Muscle layer of duodenum (tissue), 2 donors: ENCODE results near the gene PDS5B.
"Not testable (repeated sequence)": the region's sequence is repeated elsewhere in the genome, so short reads cannot be mapped to it uniquely, and the experiment has no call there.

ENCODE experiments used
- H3K27ac ChIP-seq: one replicate; pipeline ENCODE4 v1.7.0; 2013; ENCODE audit warnings: mild to moderate bottlenecking, low read length
- H3K27me3 ChIP-seq: one replicate; pipeline ENCODE4 v1.7.0; 2013; ENCODE audit warnings: low read depth, mild to moderate bottlenecking, control low read depth, low read length
- H3K36me3 ChIP-seq, 2 donors: one replicate each; pipeline ENCODE4 v1.7.0; 2013; ENCODE audit warnings: low read length in 2 of 2, control low read depth in 1 of 2, mild to moderate bottlenecking in 1 of 2; ENCODE audit not compliant: insufficient read depth in 2 of 2, control insufficient read depth in 1 of 2
- H3K4me1 ChIP-seq, 2 donors: one replicate each; pipeline ENCODE4 v1.7.0; 2013; ENCODE audit warnings: low read length in 2 of 2, mild to moderate bottlenecking in 2 of 2, control low read depth in 1 of 2, moderate library complexity in 1 of 2; ENCODE audit not compliant: insufficient read depth in 2 of 2, control insufficient read depth in 1 of 2
- H3K4me3 ChIP-seq, 2 donors: one replicate each; pipeline ENCODE4 v1.7.0; 2013; ENCODE audit warnings: low read length in 2 of 2, low read depth in 1 of 2, mild to moderate bottlenecking in 1 of 2
- H3K9me3 ChIP-seq, 2 donors: one replicate each; pipeline ENCODE4 v1.7.0; 2013; ENCODE audit warnings: low read length in 2 of 2, control low read depth in 1 of 2, mild to moderate bottlenecking in 1 of 2; ENCODE audit not compliant: control insufficient read depth in 1 of 2
- donor health status: healthy.

The PDS5B gene

DNA sequence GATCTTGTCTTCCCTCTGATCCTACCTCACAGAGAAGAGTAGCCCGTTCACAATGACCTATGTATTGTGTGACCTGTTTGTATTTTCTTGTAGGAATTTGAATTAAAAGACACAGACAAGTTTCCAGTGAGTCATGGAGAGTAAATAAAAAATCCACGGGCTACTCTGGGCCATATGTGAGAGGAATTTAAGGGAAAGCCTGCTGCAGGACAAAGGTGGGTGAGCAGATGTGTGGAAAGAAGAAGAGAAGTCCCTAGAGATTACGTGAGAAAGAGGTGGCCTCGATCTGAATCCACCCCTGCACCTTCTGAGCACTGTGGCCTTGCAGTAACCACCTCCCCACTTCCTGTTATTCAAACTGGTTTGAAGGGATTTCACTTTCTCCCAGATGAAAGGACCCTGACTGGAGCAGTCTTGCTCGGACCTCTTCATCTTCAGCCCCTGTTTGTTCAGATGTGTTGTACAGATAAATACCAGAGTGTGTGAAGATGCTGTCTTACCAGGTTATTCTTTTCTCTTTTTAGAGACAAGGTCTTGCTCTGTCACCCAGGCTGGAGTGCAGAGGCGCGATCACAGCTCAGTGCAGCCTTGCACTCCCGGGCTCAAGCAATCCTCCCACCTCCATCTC, 205.4 kb downstream of the PDS5B start:
- H3K9me3 ChIP-seq: no peaks in the 10 kb centered on the region
- H3K27me3 ChIP-seq: no peaks in the 10 kb centered on the region
- H3K4me3 ChIP-seq: no peak overlapping the region
- H3K4me1 ChIP-seq: no peaks in the 10 kb centered on the region
- peaks cover 0 to 11% of the 10 kb centered on the region in 2 donors for H3K36me3 ChIP-seq
- no peak overlapping the region for H3K27ac ChIP-seq

DNA sequence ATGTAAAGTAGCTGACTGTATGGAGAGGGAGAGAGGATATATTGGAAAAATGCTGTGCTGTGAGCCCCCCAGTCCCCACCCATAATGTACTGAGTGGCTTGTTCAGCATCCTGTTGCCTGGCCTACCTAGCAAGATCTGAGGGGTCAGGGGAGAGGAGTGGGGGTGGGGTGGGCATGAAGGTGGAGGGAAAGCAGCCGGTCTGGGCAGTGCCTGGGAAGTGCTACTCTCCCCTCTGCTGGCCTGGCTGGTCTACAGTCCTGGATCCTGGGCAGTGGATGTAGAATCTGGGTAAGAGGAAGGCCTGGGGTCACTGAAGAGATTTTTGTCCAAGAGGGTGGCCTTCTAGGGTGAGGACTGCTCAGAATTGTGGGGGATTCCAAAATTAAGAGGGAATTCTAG, 210.5 kb downstream of the PDS5B start:
- no peaks in the 10 kb centered on the region for H3K27me3 ChIP-seq
- H3K4me1 ChIP-seq: no peaks in the 10 kb centered on the region
- no peak overlapping the region for H3K4me3 ChIP-seq
- no peaks in the 10 kb centered on the region for H3K36me3 ChIP-seq
- no peak overlapping the region for H3K27ac ChIP-seq
- peaks cover 0 to 5% of the 10 kb centered on the region in 2 donors for H3K9me3 ChIP-seq

DNA sequence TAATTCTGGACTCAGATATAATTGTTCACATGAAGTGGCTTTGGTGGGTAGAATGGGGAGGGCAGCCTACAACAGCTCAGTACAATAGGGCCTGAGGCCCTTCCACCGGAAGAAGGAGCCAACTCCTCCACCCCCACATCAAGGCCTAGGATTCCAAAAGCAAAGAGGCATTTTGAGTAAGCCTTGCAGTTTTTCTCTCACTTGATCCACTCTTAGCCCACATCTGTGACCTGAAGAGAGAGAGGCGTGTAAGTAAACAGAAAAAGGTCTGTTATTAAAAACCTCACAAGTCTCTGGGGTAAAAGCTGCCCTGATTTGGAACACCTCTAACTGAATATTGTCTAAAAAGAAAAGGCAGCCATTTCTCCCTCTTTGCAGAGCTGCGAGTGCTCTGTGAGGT, 215.9 kb downstream of the PDS5B start:
- H3K4me1 ChIP-seq: peaks cover 0 to 5% of the 10 kb centered on the region in 2 donors
- peaks cover 0 to 10% of the 10 kb centered on the region in 2 donors for H3K9me3 ChIP-seq
- H3K27me3 ChIP-seq: no peaks in the 10 kb centered on the region
- H3K27ac ChIP-seq: no peak overlapping the region
- H3K4me3 ChIP-seq: no peak overlapping the region
- H3K36me3 ChIP-seq: no peaks in the 10 kb centered on the region

DNA sequence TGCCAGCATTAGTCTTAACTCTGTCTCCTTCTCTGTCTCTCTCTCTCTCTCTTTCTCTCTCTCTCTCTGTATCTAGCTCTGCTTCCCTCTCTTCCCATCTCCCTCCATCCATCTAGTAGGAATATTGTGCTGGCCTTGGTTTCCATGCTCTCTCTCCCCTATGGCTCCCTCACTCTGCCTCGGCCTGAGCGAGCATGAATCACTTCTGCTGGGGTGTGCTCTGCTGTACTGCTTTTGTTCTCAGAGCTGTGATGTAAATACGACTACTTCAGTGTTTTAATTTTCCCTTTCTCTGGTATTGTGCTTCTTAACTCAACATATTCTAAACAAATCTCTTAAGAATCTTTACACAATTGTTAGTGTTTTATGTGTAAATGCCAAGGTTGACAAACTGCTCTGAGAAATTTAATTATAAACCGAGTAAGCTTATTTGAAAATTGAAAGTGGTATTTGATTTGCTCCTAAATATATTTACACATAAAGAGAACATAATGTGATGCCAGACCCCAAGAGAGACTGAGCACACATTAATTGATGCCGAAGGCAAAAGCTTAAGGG, 218.5 kb downstream of the PDS5B start:
- H3K36me3 ChIP-seq: no peaks in the 10 kb centered on the region
- peaks cover 0 to 11% of the 10 kb centered on the region in 2 donors for H3K9me3 ChIP-seq
- no peak overlapping the region for H3K27ac ChIP-seq
- no peaks in the 10 kb centered on the region for H3K27me3 ChIP-seq
- H3K4me1 ChIP-seq: peaks cover 0 to 5% of the 10 kb centered on the region in 2 donors
- H3K4me3 ChIP-seq: no peak overlapping the region

DNA sequence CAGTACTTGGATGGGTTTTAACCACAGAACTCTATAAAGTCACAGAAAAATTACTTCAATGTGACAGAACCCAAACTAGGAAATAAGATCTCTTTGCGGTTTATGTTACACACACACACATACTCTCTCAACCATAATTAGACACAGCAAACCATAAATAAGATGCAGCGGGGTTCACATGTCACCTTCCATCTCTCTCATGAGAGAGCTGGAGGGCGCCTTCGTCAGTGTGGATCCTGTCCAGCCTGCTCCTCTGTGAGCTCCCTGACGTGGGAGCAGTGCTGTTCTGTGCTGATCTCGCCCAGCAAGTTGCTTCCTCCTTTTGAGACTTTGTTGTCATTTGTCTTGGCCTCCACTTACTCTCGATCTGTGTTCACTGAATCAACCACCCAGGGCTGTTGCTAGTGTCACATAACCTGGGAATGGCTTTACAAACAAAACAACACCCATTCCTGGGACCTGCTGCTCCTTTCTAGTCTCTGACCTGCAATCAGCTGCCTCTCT, 225.1 kb downstream of the PDS5B start:
- Histone ChIP-seq H3K27me3 (no peaks in the 10 kb centered on the region), H3K4me1 (no peaks in the 10 kb centered on the region), H3K9me3 (peaks cover 0 to 12% of the 10 kb centered on the region in 2 donors), H3K36me3 (no peaks in the 10 kb centered on the region), H3K27ac (no peak overlapping the region), H3K4me3 (no peak overlapping the region)

DNA sequence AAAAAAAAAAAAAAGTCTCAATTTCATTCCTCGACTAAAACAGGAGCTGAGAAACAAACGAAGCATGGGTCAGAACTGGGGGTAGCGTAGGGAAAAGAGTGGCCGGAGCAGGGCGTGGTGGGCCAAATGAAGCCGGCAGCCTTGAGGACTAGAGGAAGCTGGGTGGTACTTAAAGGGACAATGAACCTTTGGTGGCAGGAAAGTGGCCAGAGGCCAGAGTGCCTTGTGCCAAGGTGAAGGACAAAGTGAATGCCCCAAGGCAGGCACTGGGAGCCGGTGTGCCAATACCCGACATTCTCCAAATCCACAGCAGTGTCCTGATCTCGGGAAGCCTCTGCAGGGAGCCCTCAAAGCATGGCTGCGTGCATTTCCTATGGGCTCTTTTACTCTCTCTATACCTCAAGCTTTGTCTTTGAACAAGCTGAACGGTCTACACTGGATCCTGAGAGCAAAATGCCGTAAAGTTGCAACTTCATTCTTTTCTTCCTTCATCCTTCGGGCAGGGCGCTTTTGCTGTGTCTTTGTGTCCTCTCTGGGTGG, 235.0 kb downstream of the PDS5B start:
- H3K9me3 ChIP-seq: no peaks in the 10 kb centered on the region
- no peak overlapping the region for H3K27ac ChIP-seq
- H3K4me1 ChIP-seq: no peaks in the 10 kb centered on the region
- no peak overlapping the region for H3K4me3 ChIP-seq
- H3K27me3 ChIP-seq: no peaks in the 10 kb centered on the region
- H3K36me3 ChIP-seq: no peaks in the 10 kb centered on the region

DNA sequence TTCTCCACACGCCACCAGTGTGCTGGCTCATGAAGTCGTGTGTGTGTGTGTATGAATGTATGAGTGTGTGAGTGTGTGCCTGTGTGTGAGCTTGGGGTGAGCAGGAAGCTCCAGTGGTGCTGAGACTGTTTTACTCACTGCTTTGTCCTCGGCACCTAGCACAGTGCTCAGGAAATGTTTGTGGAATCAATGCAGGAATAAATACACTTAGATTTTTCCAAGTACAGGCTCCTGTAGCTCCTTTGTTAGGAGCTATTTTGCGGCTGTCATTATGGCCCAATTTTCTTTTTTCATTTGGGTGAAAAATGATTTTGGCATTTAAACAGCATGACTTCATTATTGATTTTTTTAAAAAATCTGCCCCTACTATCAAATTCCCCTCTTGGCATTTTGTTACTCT, 236.5 kb downstream of the PDS5B start:
- Histone ChIP-seq H3K36me3 (no peaks in the 10 kb centered on the region), H3K27me3 (no peaks in the 10 kb centered on the region), H3K4me1 (no peaks in the 10 kb centered on the region), H3K27ac (no peak overlapping the region), H3K9me3 (no peaks in the 10 kb centered on the region), H3K4me3 (no peak overlapping the region)

DNA sequence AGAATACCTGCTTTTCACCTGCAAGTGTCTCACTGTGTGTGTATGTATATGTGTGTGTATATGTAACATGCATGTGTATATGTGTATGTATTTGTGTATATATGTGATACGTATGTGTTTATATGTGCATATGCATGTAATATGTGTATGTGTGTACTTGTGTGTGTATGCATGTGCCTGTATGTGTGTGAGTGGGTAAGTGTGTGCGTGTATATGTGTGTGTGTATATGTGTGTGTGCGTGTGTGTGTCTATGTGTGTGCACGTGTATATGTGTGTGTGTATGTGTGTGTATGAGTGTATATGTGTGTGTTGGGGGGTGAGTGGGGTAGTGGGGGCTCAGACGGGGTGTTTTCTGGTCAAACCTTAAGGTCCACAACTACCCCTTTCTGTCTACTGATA, 237.3 kb downstream of the PDS5B start:
- H3K4me3 ChIP-seq: no peak overlapping the region
- no peaks in the 10 kb centered on the region for H3K9me3 ChIP-seq
- H3K4me1 ChIP-seq: no peaks in the 10 kb centered on the region
- H3K27me3 ChIP-seq: no peaks in the 10 kb centered on the region
- H3K27ac ChIP-seq: no peak overlapping the region
- no peaks in the 10 kb centered on the region for H3K36me3 ChIP-seq

DNA sequence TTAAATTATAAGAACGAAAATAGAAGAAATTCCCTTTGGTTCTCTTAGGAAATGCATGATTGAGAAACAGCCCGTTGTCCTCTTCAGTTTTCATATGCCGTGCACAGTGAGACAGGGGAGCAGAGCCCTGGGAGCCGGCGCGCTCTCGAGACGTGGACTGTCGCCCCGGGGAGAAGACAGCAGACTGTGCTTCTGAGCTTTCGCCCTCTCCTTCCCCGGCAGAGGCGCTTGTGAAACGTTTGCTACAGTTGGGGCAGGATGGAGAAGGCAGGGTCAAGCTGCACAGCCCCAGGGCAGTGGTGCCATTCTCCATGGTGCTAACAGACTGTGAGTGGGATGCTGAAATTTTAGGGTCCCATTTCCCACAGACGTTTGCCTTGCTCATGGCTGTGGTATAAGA, 237.8 kb downstream of the PDS5B start:
- Histone ChIP-seq H3K4me1 (no peaks in the 10 kb centered on the region), H3K36me3 (no peaks in the 10 kb centered on the region), H3K27me3 (no peaks in the 10 kb centered on the region), H3K4me3 (no peak overlapping the region), H3K27ac (no peak overlapping the region), H3K9me3 (no peaks in the 10 kb centered on the region)

DNA sequence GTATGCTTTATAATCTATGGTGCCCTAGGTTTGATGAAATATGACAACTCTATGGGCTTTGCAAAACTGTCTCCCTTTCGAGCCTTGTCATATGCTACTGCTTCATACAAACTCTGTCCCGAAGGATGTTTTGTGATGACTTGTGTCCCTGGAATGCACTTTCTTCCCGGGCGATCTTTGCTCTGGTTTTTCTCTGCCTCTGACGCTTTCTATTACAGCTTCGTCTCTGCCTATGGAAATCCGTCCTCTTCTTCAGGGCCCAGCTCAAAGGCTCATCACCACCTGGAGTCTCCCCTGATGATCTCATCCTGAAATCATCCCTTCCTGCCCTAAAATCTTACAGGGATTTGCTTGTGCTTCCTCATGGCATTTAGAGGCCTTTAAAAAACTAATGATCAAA, 238.4 kb downstream of the PDS5B start:
- no peaks in the 10 kb centered on the region for H3K4me1 ChIP-seq
- H3K4me3 ChIP-seq: no peak overlapping the region
- H3K9me3 ChIP-seq: no peaks in the 10 kb centered on the region
- H3K27ac ChIP-seq: no peak overlapping the region
- no peaks in the 10 kb centered on the region for H3K36me3 ChIP-seq
- no peaks in the 10 kb centered on the region for H3K27me3 ChIP-seq

DNA sequence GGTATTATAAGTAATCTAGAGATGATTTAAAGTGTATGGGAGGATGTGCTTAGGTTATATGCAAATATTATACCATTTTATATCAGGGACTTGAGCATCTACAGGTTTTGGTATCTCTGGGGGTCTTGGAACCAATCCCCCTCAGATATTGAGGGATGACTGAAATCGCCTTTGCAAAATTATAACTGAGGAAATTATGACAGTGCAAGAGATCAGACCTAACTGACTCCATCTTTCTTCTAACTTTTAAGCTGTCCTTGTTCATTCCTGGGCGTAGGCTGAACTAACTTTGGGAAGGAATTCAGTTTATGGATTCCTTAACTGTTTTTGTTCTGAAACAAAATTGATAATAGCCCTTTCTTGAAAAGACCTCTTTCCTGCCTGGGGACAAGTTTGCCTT, 239.2 kb downstream of the PDS5B start:
- H3K27me3 ChIP-seq: no peaks in the 10 kb centered on the region
- no peaks in the 10 kb centered on the region for H3K4me1 ChIP-seq
- H3K36me3 ChIP-seq: no peaks in the 10 kb centered on the region
- no peaks in the 10 kb centered on the region for H3K9me3 ChIP-seq
- H3K27ac ChIP-seq: no peak overlapping the region
- no peak overlapping the region for H3K4me3 ChIP-seq

DNA sequence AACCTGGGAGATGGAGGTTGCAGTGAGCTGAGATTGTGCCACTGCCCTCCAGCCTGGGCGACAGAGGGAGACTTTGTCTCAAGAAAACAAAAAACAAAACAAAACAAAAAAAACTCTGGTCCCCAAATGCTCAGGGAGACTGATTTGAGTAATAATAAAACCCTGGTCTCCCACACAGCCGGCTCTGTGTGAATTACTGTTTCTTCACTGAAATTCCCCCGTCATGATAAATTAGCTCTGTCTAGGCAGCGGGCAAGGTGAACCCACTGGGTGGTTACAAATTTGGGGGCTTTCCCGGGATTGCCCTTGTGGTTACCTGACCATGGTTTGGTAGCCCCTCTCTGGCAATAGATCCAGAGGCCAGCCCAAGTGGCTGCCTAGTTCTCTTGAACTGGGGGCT, 240.1 kb downstream of the PDS5B start:
- not testable (repeated sequence) for H3K27me3 ChIP-seq, H3K4me1 ChIP-seq, H3K27ac ChIP-seq, H3K36me3 ChIP-seq, H3K4me3 ChIP-seq, H3K9me3 ChIP-seq
